Testis (tissue), 2 donors: Measurements from ENCODE around the gene RASA3.

Source experiments
- POLR2A ChIP-seq: fragments of 450-650 bp; IDR thresholded peaks from one replicate; pipeline ENCODE4 v1.6.1; 2017; ENCODE audit warnings: antibody characterized with exemption, mild to moderate bottlenecking, moderate library complexity
- TF ChIP-seq, protein P1 (sequence below), 3 experiments: fragments of 450-650 bp in 2 of 3; fragments of 200-600 bp in 1 of 3; sonication (generic) in 1 of 3; IDR thresholded peaks; one replicate each; pipeline ENCODE4 v1.5.1; 2016 to 2019; ENCODE audit warnings: antibody characterized with exemption in 3 of 3, mild to moderate bottlenecking in 2 of 3, moderate library complexity in 1 of 3

GRCh38 chr13:114092468-114092867 lies 40.0 kb downstream of the RASA3 start:
- TF ChIP-seq, protein P1, sequence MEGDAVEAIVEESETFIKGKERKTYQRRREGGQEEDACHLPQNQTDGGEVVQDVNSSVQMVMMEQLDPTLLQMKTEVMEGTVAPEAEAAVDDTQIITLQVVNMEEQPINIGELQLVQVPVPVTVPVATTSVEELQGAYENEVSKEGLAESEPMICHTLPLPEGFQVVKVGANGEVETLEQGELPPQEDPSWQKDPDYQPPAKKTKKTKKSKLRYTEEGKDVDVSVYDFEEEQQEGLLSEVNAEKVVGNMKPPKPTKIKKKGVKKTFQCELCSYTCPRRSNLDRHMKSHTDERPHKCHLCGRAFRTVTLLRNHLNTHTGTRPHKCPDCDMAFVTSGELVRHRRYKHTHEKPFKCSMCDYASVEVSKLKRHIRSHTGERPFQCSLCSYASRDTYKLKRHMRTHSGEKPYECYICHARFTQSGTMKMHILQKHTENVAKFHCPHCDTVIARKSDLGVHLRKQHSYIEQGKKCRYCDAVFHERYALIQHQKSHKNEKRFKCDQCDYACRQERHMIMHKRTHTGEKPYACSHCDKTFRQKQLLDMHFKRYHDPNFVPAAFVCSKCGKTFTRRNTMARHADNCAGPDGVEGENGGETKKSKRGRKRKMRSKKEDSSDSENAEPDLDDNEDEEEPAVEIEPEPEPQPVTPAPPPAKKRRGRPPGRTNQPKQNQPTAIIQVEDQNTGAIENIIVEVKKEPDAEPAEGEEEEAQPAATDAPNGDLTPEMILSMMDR (IDR thresholded peaks at IDR 0.05), result no peak
- TF ChIP-seq POLR2A, result no peak
